ENCODE measurements around the gene GRAP2.

Gene GRAP2

GRCh38 chr22:39965748-39966147 lies 64.9 kb downstream of the GRAP2 start:
- DNase-seq (ENCODE audit: low read depth, low spot score): no peak

DNA sequence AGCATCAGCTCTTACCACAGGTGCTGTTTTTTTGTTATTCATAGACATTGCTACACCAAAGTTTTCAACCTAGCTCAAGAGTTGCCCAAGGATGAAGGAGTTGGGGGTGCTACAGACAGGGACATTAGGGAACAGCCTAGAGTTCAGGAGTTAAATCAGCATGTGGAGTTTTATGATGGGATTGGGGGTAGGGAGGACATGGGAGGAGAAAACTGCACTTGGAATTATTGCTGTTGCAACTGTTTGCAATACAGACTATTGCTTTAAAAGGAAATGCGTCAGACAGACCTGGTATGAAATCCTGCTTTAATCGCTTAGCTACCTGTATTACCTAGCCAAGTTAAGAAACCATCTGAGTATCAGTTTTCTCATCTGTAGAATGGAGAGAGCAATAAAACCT lies 65.6 kb downstream of the GRAP2 start:
- no peak for DNase-seq (ENCODE audit: low read depth, low spot score)

GRCh38 chr22:39967103-39967829 lies 66.4 kb downstream of the GRAP2 start:
- DNase-seq (ENCODE audit: low read depth, low spot score): no peak

- DNase-seq (ENCODE audit: low read depth, low spot score): no peak
Measured at GRCh38 chr22:39967996-39968972, 67.4 kb downstream of the GRAP2 start.

- no peak for DNase-seq (ENCODE audit: low read depth, low spot score)
Measured at GRCh38 chr22:39970742-39971141, 69.9 kb downstream of the GRAP2 start.

- no peak for DNase-seq (ENCODE audit: low read depth, low spot score)
Measured at GRCh38 chr22:39972641-39973040, 71.8 kb downstream of the GRAP2 start.

- no peak for DNase-seq (ENCODE audit: low read depth, low spot score)
Measured at GRCh38 chr22:39973656-39974055, 72.8 kb downstream of the GRAP2 start.

DNA sequence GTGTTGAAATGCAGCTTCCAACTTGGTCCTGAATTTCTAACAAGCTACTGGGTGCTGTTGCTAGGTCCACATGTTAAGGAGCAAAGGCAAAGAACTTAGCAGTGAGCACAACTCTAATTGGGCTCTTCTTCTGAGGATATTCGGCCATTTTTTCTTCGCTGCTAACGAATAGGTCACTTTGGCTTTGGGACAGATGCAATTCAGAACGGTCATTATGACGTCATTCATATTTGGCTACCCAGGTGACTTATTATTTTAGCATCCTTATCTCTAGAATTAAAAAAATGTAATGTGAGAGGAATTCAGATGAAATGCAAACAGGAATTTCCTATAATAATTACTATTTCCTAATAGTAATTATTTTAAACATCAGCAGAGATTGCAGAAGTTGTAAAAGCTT lies 73.2 kb downstream of the GRAP2 start:
- no peak for DNase-seq (ENCODE audit: low read depth, low spot score)

DNA sequence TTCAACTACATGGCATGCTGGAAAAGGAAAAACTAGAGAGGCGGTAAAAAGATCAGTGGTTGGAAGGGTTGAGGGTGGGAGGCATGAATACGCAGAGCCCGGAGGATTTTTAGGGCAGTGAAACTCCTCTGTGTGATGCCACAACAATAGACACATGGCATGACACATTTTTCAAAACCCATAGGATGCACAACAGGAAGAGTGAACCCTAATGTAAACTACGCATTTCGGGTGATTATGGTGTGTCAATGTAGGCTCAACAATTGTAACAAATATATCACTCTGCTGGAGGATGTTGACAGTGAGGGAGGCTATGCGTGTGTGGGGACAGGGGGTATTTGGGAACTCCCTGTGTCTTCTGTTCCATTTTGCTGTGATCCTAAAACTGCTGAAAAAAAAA lies 78.2 kb downstream of the GRAP2 start:
- DNase-seq (ENCODE audit: low read depth, low spot score): no peak

DNA sequence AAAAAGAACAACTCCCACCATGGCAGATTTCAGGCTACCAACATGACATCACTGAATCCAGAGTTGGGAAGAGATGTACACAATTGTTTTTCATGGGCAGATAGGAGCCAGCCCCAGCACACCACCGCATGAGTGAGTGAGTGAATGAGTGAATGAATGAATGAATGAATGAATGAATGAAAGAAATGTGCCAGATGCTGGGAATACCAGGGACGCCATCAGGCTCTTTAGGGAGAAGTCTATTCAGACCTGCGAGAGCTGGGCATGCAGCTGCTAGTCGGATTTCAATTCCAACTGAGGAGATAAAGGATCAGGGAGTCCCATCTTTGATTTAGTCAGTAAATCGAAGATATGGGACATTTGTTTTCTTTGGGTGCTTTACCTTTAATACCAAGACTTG lies 78.6 kb downstream of the GRAP2 start:
- DNase-seq (ENCODE audit: low read depth, low spot score): no peak

DNA sequence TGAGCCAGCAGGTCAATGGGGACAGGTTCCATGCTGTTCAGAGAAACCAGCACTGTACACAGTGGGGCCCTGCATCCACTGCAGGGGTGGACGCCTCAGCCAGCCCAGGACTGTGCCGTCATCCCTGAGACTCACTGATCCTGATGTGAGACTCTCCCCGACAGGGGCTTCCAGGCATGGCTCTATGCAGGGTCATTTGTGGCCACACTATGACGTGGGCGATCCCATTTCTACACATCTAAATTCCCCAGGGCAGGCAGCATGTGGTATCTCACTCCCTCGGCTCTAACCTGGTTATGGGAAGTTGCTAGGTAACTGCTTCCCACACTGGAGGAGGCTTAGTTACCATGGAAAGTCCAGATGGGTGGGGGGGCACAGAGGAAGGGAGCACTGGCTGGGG lies 79.7 kb downstream of the GRAP2 start:
- DNase-seq (ENCODE audit: low read depth, low spot score): no peak

DNA sequence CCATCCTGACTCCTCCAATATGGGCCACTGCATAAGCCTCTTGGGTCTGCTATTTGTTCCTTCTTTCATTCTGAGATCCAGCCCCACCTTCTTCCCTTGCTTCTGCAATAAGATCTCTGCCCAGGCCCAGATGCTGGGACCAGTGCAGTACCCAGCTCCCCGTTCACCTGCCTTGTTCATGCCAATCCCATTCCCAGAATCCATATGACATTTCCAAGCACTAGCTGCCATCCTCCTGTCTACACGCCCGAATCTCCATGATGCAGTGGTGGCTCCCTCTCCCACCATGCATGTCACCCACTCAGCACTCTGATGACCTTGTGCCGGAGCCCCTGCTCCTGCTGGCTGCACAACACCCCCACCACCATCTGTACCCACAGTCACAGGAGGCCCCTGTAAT lies 82.5 kb downstream of the GRAP2 start:
- no peak for DNase-seq (ENCODE audit: low read depth, low spot score)

DNA sequence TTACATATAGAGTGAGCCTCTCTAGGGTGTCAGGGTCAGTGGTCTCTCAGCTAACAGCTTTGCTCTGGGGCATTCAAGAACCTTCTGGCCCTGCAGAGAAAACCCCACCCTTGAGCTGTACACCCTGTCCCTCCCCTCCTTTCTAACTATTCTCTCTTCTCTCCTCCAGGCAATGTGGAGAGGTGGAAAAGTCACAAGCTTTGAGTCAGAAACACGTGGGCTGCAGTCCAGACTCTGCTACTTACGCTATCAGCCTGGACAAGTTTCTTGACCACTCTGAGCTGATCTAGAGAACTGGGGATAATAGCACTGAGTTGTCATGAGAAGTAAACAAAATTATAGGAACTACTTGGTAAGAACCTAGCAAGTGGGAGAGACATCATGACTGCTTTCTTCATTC lies 83.1 kb downstream of the GRAP2 start:
- DNase-seq (ENCODE audit: low read depth, low spot score): no peak

GRCh38 chr22:39984746-39985145 lies 83.9 kb downstream of the GRAP2 start:
- no peak for DNase-seq (ENCODE audit: low read depth, low spot score)

- no peak for DNase-seq (ENCODE audit: low read depth, low spot score)
Measured at GRCh38 chr22:39985383-39986035, 84.6 kb downstream of the GRAP2 start.

DNA sequence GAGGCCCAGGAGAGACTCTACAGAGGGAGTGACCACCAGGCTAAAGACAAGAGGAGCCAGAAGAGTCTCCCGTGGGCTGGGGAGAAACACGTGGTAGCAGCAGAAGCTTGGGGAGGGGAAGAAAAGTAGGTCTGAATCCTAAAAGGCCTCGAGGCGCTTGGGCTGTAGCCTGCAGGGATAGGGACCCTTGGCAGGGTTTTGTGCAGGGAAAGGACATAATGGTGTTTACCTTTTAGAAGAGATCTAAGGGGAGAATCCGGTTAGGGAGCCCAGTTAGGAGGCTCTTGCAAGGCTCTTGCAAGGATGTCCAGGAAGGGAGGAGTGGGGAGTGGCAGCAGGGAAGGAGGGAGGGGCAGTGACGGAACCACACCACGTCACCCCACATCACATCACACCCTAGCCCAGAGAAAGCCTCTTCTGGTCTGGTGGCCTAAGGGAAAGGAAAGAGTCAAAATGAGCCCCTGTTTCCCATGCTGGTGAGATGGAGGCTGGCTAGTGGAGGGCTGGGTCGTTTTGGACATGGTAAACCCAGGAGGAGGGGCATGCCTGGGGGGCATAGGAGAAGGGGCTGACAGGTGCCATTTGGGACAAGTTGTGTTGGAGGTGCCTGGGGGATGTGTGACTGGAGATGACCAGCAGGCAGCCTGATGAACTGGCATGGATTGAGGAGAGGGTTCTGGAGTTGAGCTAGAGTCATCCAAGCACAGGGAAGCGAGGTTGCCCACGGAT lies 87.7 kb downstream of the GRAP2 start:
- DNase-seq (ENCODE audit: low read depth, low spot score): no peak

DNA sequence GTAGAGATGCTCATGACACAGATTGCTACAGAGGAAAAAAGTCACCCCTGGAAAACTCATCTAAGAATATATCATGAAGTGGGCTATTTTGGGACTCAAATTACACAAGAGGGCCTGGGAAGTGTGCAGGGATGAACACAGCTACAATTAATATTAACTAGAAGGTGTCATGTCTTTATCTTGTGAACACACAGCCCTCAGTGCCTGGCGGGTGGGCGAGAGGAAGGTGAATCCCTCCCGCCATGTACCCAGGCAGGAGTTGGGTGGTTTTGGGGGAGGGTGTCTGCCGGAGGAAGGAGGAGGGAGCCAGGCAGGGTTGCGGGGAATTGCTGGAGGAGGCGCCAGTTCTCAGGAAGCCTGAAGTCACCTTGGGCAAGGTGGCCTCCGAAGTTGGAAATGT lies 88.7 kb downstream of the GRAP2 start:
- no peak for DNase-seq (ENCODE audit: low read depth, low spot score)

- DNase-seq (ENCODE audit: low read depth, low spot score): no peak
Measured at GRCh38 chr22:39990686-39991085, 89.8 kb downstream of the GRAP2 start.

DNA sequence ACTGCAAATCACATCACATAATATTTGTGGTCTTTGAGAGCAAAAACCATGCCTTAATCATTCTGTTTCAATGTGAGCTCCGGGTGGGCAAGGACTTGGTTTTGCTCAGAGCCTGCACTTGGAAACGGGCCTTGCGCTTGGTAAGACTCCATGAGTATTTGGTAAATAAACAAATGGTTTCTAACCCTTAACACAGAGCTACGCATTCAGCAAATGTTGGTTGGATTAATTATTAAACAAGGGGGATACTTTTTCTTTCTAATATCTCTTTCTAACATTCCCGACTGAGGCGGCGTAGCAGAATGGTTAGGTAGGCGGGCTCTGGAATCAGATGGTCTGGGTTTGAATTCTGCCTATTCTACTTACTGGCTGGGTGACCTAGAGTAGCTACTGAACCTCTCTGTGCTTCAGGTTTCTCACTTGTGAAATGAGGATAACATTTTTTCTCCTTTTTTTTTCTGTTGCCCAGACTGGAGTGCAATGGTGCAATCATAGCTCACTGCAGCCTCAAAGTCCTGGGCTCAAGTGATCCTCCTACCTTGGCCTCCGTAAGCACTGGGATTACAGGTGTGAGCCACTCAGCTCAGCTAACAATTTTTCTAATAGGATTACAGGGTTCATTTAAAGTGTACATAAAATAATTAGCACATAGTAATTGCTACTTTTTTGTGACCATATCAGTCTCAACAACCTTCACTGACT lies 90.4 kb downstream of the GRAP2 start:
- no peak for DNase-seq (ENCODE audit: low read depth, low spot score)

DNA sequence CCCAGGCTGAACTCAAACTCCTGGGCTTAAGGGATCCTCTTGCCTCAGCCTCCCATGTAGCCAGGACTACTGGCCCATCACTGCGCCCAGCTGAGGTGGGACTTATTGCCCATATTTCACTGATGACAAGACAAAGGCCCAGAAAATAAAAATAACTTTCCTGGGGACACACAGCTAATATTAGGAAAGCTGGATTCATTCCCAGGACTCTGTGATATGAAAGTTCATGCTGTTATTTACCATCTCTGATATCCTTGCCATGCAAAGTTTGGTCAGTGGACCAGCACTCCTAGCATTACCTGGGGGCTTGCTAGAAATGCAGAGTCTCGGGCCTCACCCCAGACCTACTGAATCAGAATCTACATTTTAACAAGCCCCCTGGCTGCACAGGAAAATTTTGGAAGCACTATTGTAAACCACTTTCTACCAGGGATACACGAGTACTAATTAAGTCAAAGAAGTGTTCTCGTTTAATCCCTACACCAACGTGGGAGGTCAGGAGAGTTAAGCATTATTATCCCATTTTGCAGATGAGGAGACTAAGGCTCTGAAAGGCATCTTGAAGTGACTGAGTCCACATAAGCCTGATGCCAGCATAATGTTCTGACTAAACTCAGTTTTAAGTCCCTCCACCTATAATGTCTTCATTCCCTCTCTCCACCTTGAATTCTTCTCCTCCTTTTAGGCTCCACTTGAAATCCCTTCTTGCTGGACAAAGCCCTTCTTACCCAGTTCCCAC lies 91.4 kb downstream of the GRAP2 start:
- no peak for DNase-seq (ENCODE audit: low read depth, low spot score)

Data from activated naive CD8-positive, alpha-beta T cell treated with anti-CD3 and anti-CD28 coated beads, Interleukin-2, amount 50 U/mL, for 16 hours (primary cell).